Neural crest cell (in vitro differentiated cells): ENCODE data around the gene AXIN2. TPM values are rescaled to one million over a fixed set of nuclear protein-coding genes. Genes with fewer than 3 reads are reported as not detected.
"Not testable (repeated sequence)": the region's sequence is repeated elsewhere in the genome, so short reads cannot be mapped to it uniquely, and the experiment has no call there.

Source experiments
- DNase-seq: peaks from one replicate; pipeline ENCODE4 v3.0.0; 2021; ENCODE audit warnings: low read depth, mixed read lengths, low spot score
- H3K27ac Mint-ChIP-seq: one replicate; pipeline ENCODE4 v1.8.0; 2021; ENCODE audit warnings: mild to moderate bottlenecking, mixed read lengths; ENCODE audit not compliant: unreplicated experiment
- H3K27me3 Mint-ChIP-seq: 2 replicates; pipeline ENCODE4 v1.8.0; 2021; ENCODE audit warnings: low read depth, mild to moderate bottlenecking, mixed read lengths
- H3K36me3 Mint-ChIP-seq: 2 replicates; pipeline ENCODE4 v1.8.0; 2021; ENCODE audit warnings: low read depth, mild to moderate bottlenecking, mixed read lengths
- H3K4me1 Mint-ChIP-seq: 2 replicates; pipeline ENCODE4 v1.8.0; 2021; ENCODE audit warnings: mixed read lengths
- H3K4me3 Mint-ChIP-seq: one replicate; pipeline ENCODE4 v1.8.0; 2021; ENCODE audit warnings: mild to moderate bottlenecking, mixed read lengths
- H3K9me3 Mint-ChIP-seq: 2 replicates; pipeline ENCODE4 v1.8.0; 2021; ENCODE audit warnings: mixed read lengths
- CTCF ChIP-seq: fragments of 200-600 bp; sonication (generic); conservative IDR thresholded peaks from 2 replicates; pipeline ENCODE4 v1.5.0; 2021; ENCODE audit warnings: antibody characterized with exemption, mild to moderate bottlenecking
- total RNA-seq: library from RNA; stranded (reverse); gene quantifications from 2 replicates; pipeline ENCODE4 v1.2.1, GENCODE V29; 2021

Gene AXIN2
- total RNA-seq, 1 donor from 2014 or later, result 66.5 TPM

GRCh38 chr17:65529040-65529633 is 32.3 kb downstream of the AXIN2 start:
- peaks cover 38% of the 10 kb centered on the region for H3K36me3 Mint-ChIP-seq
- no peaks in the 10 kb centered on the region for H3K27me3 Mint-ChIP-seq
- no peak for TF ChIP-seq CTCF
- no peak overlapping the region for H3K27ac Mint-ChIP-seq
- no peaks in the 10 kb centered on the region for H3K9me3 Mint-ChIP-seq
- H3K4me1 Mint-ChIP-seq, result peaks cover 54% of the 10 kb centered on the region
- DNase-seq, result no peak
- H3K4me3 Mint-ChIP-seq, result peak overlapping the region; percentile 45

GRCh38 chr17:65527857-65528591 is 33.4 kb downstream of the AXIN2 start:
- no peaks in the 10 kb centered on the region for H3K27me3 Mint-ChIP-seq
- TF ChIP-seq CTCF, result no peak
- no peak overlapping the region for H3K4me3 Mint-ChIP-seq
- H3K36me3 Mint-ChIP-seq, result peaks cover 34% of the 10 kb centered on the region
- no peak overlapping the region for H3K27ac Mint-ChIP-seq
- no peaks in the 10 kb centered on the region for H3K9me3 Mint-ChIP-seq
- DNase-seq, result no peak
- H3K4me1 Mint-ChIP-seq, result peaks cover 53% of the 10 kb centered on the region

- H3K27ac Mint-ChIP-seq, result peak overlapping the region; percentile 78
These were observed 34.1 kb downstream of the AXIN2 start for GRCh38 chr17:65527381-65527780.

GRCh38 chr17:65526854-65527253 is 34.6 kb downstream of the AXIN2 start:
- H3K27me3 Mint-ChIP-seq, DNase-seq, H3K9me3 Mint-ChIP-seq, H3K4me3 Mint-ChIP-seq: not testable (repeated sequence)
- Mint-ChIP-seq H3K4me1 (peaks cover 56% of the 10 kb centered on the region), H3K27ac (peak overlapping the region; percentile 78), H3K36me3 (peaks cover 30% of the 10 kb centered on the region)

More at GRCh38 chr17:65527381-65527780, 34.1 kb downstream of the AXIN2 start:
- no peak for TF ChIP-seq CTCF
- peaks cover 34% of the 10 kb centered on the region for H3K36me3 Mint-ChIP-seq
- peak overlapping the region; percentile 38 for H3K4me3 Mint-ChIP-seq
- no peak for DNase-seq
- peaks cover 59% of the 10 kb centered on the region for H3K4me1 Mint-ChIP-seq
- no peaks in the 10 kb centered on the region for H3K27me3 Mint-ChIP-seq
- H3K9me3 Mint-ChIP-seq, result no peaks in the 10 kb centered on the region

- H3K9me3 Mint-ChIP-seq, result peaks cover 7% of the 10 kb centered on the region
- H3K27ac Mint-ChIP-seq, result peak overlapping the region; percentile 83
- peaks cover 39% of the 10 kb centered on the region for H3K4me1 Mint-ChIP-seq
- H3K27me3 Mint-ChIP-seq, result no peaks in the 10 kb centered on the region
- no peak overlapping the region for H3K4me3 Mint-ChIP-seq
- no peak for TF ChIP-seq CTCF
- no peak for DNase-seq
- H3K36me3 Mint-ChIP-seq, result peaks cover 17% of the 10 kb centered on the region
These were observed 37.4 kb downstream of the AXIN2 start for GRCh38 chr17:65523853-65524664.
